SK-MEL-5 (cell line): Measurements from ENCODE around the gene PTH1R. TPM values are rescaled to one million over a fixed set of nuclear protein-coding genes. Genes with fewer than 3 reads are reported as not detected.

Experiments
- DNase-seq: peaks from one replicate; pipeline ENCODE4 v3.0.0-alpha.2; 2016; ENCODE audit warnings: low read depth, low spot score
- in situ Hi-C: cut with HindIII; loops from 2 replicates; pipeline ENCODE4 v1.10.0; 2016; ENCODE audit warnings: low sequenced_read_pairs, high pct_unique_total_duplicates, low pct_unique_long_range_greater_than_20kb
- total RNA-seq: library from RNA; depleted of rRNA; stranded (reverse); fragments of >200 nt; shearing (Covaris generic); gene quantifications from 2 replicates; pipeline ENCODE4 v1.2.3, GENCODE V29; 2014

Gene PTH1R
- total RNA-seq, 1 experiment from 2014 or later: not detected

DNA sequence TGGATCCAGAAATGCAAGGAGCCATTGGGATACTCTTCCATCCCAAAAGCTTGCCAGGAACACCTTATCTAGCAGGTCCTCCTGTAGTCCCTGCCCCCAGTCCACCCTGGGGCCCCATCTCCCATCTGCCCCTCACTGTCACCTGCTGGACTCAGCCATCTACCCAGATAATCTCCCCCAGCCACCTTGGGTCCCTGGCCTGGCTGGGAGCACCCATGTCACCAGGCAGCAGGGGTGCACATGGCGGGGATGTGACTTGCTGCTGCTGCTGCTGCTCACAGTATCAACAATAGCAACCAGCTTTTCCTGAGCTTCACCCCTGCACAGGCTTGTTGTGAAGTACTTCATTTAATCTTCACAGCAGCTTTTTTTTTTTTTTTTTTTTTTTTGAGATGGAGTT lies 12.6 kb downstream of the PTH1R start:
- no peak for DNase-seq
- in situ Hi-C loops: no loop called here

DNA sequence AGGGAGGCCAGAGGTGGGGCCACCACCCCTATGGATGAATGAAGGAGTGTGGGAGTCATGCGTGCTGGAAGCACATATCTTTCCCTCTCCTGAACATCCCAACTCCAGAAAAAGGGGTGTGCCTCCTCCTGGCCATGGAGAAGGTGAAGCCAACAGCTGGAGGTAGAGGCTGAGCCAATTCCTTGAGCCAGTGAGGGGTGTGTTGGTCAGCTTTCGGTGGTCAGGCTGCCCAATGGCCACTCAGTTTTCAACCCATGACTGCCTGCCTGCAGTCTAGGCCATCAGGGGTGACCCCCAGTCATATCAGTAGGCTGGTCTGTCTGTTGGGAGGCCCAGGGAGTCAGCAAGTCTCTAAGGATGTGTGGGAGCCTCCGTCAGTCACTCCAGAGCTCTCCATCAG lies 13.6 kb downstream of the PTH1R start:
- no peak for DNase-seq
- in situ Hi-C loops: no loop called here

DNA sequence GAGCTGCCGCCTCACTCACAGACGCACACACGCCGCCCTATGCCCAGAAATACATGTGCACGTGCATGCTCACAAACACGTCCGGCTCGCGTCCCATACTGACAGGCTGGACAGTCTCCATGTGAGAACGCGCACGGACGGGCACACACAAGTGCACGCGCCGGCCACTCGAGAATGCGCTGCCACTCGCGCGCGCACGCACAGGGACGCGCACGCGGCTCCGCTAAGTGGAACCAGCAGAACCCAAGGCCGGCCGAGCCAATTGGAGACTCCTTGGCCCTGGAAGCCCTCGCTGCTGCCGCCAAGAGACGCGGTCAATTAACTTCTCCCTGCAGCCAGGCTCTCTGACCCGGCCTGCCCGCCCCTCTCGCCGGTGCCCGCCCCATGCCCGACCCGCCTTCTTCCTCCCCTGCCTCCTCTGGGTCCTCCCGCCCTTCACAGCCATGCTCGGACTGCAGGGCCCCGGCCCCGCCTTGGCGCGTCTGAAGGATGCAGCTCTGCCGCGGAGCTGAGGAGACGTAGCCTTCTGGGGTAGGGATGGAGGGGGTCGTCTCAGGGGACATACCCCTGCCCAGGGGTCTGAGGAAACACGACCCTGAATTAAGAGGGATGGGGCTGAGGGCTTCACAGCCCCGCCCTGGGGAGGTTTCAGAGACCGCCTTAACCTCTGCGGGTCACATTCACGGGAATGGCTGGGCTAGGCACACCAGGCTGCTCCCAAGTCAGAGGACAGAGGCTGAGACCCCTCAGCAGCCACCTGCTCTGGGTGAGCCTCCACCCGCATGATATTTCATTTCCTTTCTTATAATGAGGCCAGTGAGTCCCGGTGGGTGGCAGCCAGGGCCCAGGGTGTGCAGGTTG lies 15.0 kb downstream of the PTH1R start:
- DNase-seq: peak; percentile 79
- in situ Hi-C loops: no loop called here

DNA sequence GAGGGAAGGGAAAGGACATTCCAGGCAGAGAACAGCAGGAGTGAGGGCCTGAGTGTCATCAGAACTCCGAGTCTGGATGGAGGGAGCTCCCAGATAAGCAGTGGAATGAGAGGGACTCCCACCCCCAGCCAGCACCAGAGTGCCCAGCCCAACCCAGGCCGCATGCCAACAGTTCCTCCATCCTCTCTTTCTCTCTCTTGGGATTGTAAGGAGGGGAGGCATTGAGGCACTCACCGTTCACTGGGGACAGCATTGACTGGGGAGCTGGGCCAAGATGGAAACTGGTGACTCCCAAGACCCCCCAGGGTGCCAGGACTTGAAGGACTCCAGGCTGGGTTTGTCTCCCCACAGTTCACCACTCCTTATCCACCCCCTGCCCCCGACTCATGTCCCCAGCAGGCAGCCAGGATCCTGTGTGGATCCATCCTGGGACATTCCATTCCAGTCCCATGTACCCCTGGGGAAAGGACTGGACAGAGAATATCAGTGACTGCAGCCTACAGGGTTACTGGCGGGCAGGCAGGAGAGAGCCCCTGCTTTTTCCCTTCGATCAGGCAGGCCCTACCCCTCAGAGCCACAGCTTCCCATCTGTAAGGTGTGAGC lies 15.7 kb downstream of the PTH1R start:
- no peak for DNase-seq
- in situ Hi-C loops: no loop called here

DNA sequence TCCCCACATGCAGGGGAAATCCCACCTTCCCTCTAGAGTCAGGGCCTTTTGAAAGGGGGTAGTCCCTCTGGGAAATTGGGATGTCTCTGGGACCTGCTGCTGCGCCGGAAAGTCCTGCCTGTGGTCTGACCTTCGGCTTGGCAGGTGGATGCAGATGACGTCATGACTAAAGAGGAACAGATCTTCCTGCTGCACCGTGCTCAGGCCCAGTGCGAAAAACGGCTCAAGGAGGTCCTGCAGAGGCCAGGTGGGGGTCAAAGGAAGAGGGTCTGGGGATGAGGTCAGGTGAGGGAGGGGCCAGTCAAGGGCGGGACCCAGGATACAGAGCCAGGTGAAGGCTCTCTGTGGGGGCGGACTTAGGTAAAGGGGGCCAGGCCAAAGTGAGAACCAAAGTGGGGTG lies 16.2 kb downstream of the PTH1R start:
- no peak for DNase-seq
- in situ Hi-C loops: no loop called here

DNA sequence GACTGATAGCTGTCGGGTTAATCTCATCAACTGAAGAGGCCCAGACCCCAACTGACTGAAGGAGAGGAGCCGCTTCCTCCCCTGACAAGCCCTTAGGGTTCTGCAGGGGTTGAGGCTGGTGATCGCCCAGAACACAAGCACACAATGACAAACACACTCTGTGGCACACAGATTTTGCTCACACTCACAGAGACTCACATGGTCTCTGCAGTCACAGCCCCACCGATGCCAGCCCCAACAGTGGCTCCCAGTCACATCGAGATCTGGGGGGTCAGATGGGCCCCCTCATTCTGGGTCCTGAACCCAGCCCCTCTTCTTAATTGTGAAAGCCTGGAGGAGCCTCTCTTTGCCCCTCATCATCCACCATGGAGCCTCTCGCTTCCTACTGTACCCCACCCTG lies 16.7 kb downstream of the PTH1R start:
- DNase-seq: no peak
- in situ Hi-C loops: no loop called here

DNA sequence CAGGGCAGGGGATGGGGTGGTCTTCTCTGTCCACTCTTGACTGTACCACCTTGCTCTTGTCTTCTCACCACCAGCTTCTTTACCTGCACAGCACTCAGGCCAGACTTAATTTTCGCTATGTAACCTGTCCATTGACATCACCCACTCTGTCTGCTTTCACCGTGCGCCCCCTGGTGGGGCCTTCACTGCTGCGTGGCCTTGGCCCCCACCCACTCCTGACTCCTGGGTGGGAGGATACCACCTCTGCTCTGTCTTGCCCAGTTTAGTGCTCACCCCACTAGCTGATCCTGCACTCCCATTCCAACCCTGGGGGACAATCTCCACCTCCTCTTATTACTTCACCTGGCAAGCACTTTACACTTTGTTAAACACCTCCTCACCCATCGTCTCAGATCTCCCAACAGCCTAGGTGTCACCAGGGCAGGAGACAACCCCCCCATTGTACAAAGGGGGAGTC lies 17.7 kb downstream of the PTH1R start:
- in situ Hi-C loops: no loop called here
- peak; percentile 73 for DNase-seq

DNA sequence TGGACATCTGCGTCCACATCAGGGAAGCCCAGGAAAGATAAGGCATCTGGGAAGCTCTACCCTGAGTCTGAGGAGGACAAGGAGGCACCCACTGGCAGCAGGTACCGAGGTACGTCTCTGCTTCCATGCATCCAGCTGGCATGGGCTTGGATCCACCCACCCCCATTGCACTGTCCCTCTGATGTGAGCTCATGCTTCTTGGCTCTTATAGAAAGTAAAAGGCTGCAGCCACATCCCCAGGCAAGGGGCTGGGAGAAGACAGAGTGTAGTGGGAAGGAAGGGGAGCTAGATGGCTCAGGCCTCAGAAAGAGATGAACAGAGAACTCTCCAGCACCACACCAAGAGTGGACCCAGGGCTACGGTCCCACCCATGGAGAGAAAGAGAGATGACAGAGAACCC lies 18.2 kb downstream of the PTH1R start:
- DNase-seq: no peak
- in situ Hi-C loops: no loop called here

DNA sequence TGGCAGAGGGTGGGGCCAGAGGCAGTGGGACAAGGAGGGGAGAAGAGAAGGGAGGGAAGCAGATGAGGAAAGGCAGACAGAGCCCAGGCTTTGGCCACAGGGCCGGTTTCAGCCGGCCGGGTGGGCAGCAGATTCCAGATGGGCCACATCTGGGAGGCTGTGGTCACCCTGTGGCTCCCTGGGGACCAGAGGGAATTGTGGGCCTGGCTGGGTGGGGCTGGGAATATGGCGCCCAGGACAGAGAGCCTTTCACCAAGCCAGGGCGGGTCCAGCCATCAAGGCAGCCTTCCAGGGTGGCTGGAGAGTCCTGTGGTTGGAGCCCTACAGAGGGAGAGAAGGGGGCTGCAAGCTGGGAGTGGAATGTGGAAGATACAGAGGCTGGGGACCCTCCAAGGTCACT lies 18.9 kb downstream of the PTH1R start:
- no peak for DNase-seq
- in situ Hi-C loops: no loop called here

DNA sequence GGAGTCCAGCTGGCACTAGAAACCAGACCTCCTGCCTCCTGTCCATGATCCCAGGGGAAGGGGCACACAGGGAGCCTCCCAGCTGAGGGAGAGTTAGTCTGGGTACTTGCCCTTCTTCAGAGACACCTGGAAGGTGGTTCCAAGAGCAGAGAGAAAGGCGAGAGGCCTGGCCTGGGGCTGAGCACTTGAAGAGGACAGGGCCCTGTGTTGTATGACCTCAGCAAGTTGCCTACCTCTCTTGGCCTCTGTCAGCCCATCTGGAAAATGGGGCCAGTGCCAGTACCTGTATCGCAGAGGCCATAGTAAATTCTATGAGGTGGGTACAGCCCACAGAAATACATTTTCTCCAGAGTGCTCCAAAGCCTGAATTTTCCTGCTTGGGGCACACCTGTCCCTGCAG lies 19.5 kb downstream of the PTH1R start:
- in situ Hi-C loops: no loop called here
- no peak for DNase-seq

DNA sequence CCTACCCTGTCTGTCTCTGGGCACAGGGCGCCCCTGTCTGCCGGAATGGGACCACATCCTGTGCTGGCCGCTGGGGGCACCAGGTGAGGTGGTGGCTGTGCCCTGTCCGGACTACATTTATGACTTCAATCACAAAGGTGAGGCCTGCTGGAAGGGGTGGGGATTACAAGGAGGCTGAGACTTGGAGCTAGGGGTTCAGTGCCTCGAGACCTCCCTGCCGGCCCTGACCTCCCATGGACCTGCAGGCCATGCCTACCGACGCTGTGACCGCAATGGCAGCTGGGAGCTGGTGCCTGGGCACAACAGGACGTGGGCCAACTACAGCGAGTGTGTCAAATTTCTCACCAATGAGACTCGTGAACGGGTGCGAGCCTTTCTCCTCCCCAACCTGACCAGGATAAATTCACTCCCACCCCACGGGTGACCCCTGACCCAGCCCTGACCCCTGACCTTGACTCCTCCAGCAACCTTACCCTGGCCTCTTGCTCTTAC lies 20.4 kb downstream of the PTH1R start:
- in situ Hi-C loops: no loop called here
- no peak for DNase-seq

DNA sequence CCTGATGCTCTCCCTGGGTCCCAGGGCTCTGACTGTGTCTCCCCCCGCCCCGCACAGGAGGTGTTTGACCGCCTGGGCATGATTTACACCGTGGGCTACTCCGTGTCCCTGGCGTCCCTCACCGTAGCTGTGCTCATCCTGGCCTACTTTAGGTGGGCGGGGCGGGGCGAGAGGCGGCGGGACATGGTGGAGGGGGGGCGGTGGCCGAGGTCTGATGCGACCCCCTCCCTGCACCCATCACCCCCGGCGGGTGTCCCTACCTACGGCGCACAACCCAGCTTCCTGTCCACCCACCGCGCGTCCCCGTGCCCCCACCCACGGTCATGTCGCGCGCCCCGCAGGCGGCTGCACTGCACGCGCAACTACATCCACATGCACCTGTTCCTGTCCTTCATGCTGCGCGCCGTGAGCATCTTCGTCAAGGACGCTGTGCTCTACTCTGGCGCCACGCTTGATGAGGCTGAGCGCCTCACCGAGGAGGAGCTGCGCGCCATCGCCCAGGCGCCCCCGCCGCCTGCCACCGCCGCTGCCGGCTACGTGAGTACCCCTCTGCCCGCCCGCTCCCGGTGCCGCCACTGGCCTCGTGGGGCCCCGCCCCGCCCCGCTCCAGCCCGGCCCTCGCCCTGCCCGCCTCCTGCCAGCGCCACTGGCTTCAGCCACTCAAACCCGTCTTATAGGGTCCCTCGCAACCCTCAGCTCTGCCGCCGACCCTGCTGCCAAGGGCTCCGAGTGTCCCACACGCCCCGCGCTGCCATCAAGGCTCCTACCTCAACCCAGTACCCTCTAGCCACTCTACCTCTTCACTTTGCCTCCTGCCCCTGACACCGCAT lies 21.0 kb downstream of the PTH1R start:
- DNase-seq: no peak
- in situ Hi-C loops: no loop called here

DNA sequence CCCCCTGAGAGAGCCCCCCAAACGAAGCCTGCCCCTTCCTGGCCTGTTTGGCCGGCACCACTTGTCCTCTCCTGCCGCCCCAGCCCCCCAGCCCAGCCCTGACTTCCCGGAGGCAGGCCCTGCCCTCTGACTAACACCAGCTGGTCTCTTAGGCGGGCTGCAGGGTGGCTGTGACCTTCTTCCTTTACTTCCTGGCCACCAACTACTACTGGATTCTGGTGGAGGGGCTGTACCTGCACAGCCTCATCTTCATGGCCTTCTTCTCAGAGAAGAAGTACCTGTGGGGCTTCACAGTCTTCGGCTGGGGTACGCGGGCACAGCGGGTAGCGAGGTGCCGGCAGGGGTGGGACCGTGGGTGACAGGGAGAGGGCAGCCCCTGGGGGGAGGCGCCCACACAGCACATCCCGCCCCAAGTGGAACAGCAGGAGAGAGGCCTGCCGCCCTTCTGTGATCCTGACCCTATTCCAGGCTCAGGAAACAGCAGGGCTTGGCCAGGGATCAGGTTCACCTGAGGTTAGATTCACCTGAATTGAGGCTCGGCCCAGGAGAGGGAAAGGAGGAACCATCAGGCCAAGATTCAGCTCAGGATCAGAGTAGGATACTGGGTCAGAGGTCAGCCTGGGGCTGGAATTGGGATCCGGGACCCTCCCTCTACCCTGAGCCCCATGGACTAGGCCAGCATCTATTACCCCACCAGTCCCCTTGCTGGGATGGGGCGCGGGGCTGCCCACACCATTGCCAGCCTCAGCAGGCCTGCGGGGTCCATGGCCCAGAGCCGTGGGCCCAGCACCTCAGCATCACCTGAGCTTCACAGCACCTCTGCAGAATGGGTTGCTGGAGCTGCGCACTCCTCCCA lies 21.9 kb downstream of the PTH1R start:
- in situ Hi-C loops: no loop called here
- no peak for DNase-seq

DNA sequence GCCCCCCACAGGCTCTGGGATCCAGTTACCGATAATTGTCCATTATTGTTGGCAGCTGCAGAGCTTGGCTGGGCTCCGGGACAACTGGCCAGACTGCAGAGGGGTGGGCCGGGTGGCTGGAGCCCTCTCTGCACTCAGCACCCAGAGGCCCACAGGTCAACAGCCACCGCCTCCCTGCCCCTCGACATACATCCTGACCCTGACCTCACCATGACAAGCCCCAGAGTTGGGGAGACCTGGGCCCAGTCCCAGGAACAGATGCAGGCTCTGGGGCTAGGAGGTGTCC lies 22.4 kb downstream of the PTH1R start:
- no peak for DNase-seq
- in situ Hi-C loops: no loop called here

DNA sequence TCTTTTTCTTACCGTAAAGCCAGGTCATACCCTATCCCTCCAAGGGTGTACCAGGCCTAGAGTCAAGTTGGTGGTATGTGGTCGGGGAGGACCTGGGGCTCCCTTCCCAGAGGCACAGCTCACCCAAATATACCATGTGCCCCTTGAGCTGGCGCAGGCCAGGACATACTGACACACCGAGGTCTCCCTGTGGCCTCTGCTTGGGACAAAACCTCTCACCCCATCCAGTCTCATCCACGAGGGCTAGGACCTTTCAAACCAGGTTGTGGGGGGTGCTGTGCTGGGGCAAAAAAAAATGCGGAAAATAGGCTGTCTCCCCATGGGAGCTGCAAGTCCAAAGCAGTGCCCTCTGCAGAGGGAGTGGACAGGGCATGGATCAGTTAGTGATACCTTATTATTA lies 22.8 kb downstream of the PTH1R start:
- no peak for DNase-seq
- in situ Hi-C loops: no loop called here

DNA sequence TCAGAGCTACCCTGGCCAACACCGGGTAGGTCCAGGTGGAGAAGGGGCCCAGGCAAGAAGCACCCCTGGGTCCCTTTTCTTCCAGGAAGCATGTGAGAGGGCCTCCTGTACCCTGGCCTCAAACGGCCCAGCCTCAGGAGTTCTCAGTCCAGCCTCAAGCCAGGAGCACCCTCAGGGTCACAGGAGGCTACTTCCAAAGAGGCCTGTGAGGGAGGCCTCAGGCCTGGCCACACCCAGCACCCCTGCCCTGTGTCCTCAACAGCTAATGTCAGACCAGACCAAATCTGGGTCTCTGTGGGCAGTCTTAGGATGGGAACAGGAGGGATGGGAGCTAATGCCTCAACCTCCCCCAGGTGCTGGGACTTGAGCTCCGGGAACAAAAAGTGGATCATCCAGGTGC lies 23.5 kb downstream of the PTH1R start:
- DNase-seq: no peak
- in situ Hi-C loops: no loop called here

DNA sequence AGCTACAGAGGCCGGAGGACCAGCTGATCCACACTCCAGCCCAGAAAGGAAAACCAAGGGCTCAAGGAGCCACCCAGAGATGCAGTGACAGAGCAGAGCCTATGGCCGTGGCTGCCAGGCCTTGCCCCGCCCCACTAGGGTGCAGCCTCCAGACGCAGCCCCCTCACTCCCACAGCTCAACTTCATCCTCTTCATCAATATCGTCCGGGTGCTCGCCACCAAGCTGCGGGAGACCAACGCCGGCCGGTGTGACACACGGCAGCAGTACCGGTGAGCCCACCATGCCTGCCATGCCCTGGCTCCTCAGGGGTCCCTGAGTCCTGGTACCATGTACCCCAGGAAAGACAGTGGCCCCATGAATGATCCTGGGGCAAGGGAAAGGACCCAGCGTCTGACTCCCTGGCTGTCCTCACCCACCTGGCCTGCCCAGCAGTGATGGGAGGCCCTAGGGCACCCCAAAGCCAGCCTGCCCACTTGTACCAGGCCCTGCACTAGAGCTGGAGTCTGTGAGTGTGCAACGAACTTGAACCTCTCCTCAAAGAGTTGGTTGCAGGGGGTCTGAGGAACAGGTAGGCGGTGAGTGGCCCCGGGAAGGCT lies 24.2 kb downstream of the PTH1R start:
- in situ Hi-C loops: no loop called here

More for the DNA sequence above, 24.2 kb downstream of the PTH1R start:
- no peak for DNase-seq
